SK-N-MC (cell line): Measurements from ENCODE around the gene THBS2.

Experiments
- EZH2 ChIP-seq: fragments of 200-600 bp; sonication (generic); IDR thresholded peaks from one replicate; pipeline ENCODE4 v1.6.1; 2017; ENCODE audit warnings: antibody characterized with exemption
- POLR2AphosphoS5 ChIP-seq: IDR thresholded peaks from 2 replicates; pipeline ENCODE4 v1.6.1; 2012; ENCODE audit warnings: mild to moderate bottlenecking, low read depth, low read length, borderline replicate concordance

- no peak for TF ChIP-seq POLR2AphosphoS5
- no peak for TF ChIP-seq EZH2
These were observed 23.9 kb downstream of the THBS2 start for GRCh38 chr6:169229615-169230321.
